ENCODE results near the gene GALNT6.
"Not testable (repeated sequence)": the region's sequence is repeated elsewhere in the genome, so short reads cannot be mapped to it uniquely, and the experiment has no call there.

Gene GALNT6

DNA sequence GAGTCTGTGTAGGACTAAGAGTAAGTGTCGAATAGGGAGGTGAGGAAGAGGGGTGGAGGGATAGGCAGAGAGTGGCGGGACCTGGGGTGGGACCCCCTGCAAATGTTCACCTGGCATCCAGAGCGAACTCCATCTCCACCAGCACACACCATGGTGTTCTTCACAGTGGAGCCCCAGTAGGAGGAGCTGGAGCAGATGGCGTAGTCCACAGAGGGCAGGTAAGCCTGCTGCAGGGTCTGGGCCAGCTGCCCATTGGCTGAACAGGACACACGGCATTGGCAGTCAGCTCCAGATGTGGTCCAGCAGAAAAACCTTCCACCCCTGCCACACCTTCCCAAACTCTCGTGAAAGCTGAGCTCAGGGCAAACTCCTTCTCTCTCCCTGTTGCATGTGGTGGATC, 51.5 kb downstream of the GALNT6 start:
- no peaks in the 10 kb centered on the region for H3K9me3 ChIP-seq (ENCODE audit: severe bottlenecking)
- H3K4me3 ChIP-seq (ENCODE audit: severe bottlenecking): no peak overlapping the region
- no peaks in the 10 kb centered on the region for H3K4me1 ChIP-seq (ENCODE audit: insufficient read depth, poor library complexity, severe bottlenecking)
- H3K27ac ChIP-seq (ENCODE audit: poor library complexity, severe bottlenecking): no peak overlapping the region
- TF ChIP-seq, protein P1, sequence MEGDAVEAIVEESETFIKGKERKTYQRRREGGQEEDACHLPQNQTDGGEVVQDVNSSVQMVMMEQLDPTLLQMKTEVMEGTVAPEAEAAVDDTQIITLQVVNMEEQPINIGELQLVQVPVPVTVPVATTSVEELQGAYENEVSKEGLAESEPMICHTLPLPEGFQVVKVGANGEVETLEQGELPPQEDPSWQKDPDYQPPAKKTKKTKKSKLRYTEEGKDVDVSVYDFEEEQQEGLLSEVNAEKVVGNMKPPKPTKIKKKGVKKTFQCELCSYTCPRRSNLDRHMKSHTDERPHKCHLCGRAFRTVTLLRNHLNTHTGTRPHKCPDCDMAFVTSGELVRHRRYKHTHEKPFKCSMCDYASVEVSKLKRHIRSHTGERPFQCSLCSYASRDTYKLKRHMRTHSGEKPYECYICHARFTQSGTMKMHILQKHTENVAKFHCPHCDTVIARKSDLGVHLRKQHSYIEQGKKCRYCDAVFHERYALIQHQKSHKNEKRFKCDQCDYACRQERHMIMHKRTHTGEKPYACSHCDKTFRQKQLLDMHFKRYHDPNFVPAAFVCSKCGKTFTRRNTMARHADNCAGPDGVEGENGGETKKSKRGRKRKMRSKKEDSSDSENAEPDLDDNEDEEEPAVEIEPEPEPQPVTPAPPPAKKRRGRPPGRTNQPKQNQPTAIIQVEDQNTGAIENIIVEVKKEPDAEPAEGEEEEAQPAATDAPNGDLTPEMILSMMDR (IDR thresholded peaks at IDR 0.05; ENCODE audit: poor library complexity, severe bottlenecking): no peak
- H3K36me3 ChIP-seq (ENCODE audit: low read depth): no peaks in the 10 kb centered on the region
- DNase-seq (ENCODE audit: low spot score) (no peak), ATAC-seq (ENCODE audit: low read depth) (no peak)
- no peaks in the 10 kb centered on the region for H3K27me3 ChIP-seq (ENCODE audit: insufficient read depth, poor library complexity, severe bottlenecking)

DNA sequence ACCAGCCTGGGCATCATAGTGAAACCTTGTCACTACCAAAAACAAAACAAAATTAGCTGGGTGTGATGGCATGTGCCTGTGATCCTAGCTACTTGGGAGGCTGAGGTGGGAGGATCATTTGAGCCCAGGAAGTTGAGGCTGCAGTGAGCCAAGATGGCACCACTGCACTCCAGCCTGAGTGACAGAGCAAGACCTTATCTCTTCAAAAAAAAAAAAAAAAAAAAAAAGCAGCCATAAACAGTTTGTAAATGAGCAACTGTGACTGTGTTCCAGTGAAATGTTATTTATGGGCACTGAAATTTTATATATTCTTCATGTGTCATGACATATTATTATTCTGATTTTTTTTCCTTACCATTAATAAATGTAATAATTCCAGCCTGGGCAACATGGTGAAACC, 53.9 kb downstream of the GALNT6 start:
- H3K4me1 ChIP-seq (ENCODE audit: insufficient read depth, poor library complexity, severe bottlenecking); DNase-seq (ENCODE audit: low spot score); H3K27me3 ChIP-seq (ENCODE audit: insufficient read depth, poor library complexity, severe bottlenecking); H3K36me3 ChIP-seq (ENCODE audit: low read depth); H3K27ac ChIP-seq (ENCODE audit: poor library complexity, severe bottlenecking); H3K9me3 ChIP-seq (ENCODE audit: severe bottlenecking); H3K4me3 ChIP-seq (ENCODE audit: severe bottlenecking); ATAC-seq (ENCODE audit: low read depth): not testable (repeated sequence)

DNA sequence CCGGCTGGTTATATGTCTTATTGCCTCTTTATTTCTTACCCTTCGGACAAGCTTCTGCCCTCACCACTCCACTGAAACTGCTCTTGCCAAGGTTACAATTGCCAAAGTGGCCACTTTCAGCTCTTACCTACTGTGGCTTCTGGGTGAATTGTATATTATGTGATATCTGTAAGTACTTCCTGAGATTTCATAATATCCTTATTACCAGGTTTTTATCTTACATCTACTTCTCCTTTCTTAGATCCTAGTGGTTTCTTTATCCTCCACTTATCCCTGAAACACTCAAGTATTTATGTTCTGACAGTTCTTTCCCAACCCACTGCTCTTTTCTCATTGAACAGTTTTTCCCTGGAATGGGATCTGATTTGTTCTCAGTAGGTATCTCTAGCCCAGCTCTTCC, 55.3 kb downstream of the GALNT6 start:
- H3K27ac ChIP-seq (ENCODE audit: poor library complexity, severe bottlenecking): no peak overlapping the region
- H3K36me3 ChIP-seq (ENCODE audit: low read depth): no peaks in the 10 kb centered on the region
- DNase-seq (ENCODE audit: low spot score) (no peak), ATAC-seq (ENCODE audit: low read depth) (no peak)
- H3K9me3 ChIP-seq (ENCODE audit: severe bottlenecking): no peaks in the 10 kb centered on the region
- no peaks in the 10 kb centered on the region for H3K27me3 ChIP-seq (ENCODE audit: insufficient read depth, poor library complexity, severe bottlenecking)
- no peak overlapping the region for H3K4me3 ChIP-seq (ENCODE audit: severe bottlenecking)
- TF ChIP-seq, protein P1 (IDR thresholded peaks at IDR 0.05; ENCODE audit: poor library complexity, severe bottlenecking): no peak
- no peaks in the 10 kb centered on the region for H3K4me1 ChIP-seq (ENCODE audit: insufficient read depth, poor library complexity, severe bottlenecking)

DNA sequence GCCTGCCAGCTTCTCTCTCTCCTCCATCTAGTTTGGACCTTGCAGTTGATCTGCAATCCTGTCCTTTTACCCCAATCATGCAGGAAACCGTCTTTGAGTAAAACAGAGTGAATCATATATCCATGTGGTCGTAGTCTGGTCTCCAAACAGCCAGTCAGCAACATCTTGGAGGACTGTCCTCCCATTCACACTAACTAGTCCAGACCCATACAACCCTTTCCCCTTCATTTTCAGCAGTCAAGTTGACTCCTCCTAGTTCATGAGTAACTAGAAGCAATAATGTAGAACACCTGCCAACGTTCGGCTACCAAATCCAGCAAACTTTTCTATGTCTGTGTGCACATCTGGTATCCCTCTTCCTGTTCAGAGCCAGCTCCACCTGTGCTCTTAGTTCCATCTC, 56.4 kb downstream of the GALNT6 start:
- Histone ChIP-seq H3K27me3 (ENCODE audit: insufficient read depth, poor library complexity, severe bottlenecking) (no peaks in the 10 kb centered on the region), H3K27ac (ENCODE audit: poor library complexity, severe bottlenecking) (no peak overlapping the region), H3K36me3 (ENCODE audit: low read depth) (no peaks in the 10 kb centered on the region), H3K9me3 (ENCODE audit: severe bottlenecking) (no peaks in the 10 kb centered on the region), H3K4me1 (ENCODE audit: insufficient read depth, poor library complexity, severe bottlenecking) (no peaks in the 10 kb centered on the region), H3K4me3 (ENCODE audit: severe bottlenecking) (no peak overlapping the region)
- ATAC-seq (ENCODE audit: low read depth) (no peak), DNase-seq (ENCODE audit: low spot score) (no peak)
- TF ChIP-seq, protein P1 (IDR thresholded peaks at IDR 0.05; ENCODE audit: poor library complexity, severe bottlenecking): no peak

DNA sequence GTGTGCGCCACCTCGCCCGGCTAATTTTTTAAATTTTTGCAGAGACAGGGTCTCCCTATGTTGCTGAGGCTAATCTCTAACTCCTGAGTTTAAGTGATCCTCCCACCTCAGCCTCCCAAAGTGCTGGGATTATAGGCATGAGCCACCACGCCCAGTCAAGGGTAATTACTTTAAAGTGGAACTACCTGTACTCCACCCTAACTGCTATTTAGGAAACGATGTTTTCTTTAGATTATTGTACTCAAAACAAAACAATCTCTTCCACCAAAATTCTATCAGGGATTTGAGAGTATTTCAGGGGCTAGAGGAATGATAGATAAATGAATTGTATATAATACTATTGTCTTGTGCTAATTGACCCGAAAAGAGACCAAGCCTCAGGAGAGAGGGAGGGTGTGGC, 57.7 kb downstream of the GALNT6 start:
- no peak for DNase-seq (ENCODE audit: low spot score)
- H3K4me1 ChIP-seq (ENCODE audit: insufficient read depth, poor library complexity, severe bottlenecking): no peaks in the 10 kb centered on the region
- H3K4me3 ChIP-seq (ENCODE audit: severe bottlenecking): no peak overlapping the region
- H3K9me3 ChIP-seq (ENCODE audit: severe bottlenecking): no peaks in the 10 kb centered on the region
- no peak for ATAC-seq (ENCODE audit: low read depth)
- H3K27me3 ChIP-seq (ENCODE audit: insufficient read depth, poor library complexity, severe bottlenecking): no peaks in the 10 kb centered on the region
- no peaks in the 10 kb centered on the region for H3K36me3 ChIP-seq (ENCODE audit: low read depth)
- TF ChIP-seq, protein P1 (IDR thresholded peaks at IDR 0.05; ENCODE audit: poor library complexity, severe bottlenecking): no peak
- H3K27ac ChIP-seq (ENCODE audit: poor library complexity, severe bottlenecking): no peak overlapping the region
